GM13976 (cell line): ENCODE data around the gene MOB2.

Source experiments
- DNase-seq: peaks from one replicate; pipeline ENCODE4 v3.0.0; 2012; ENCODE audit warnings: low spot score
- CTCF ChIP-seq: IDR thresholded peaks from 2 replicates; pipeline ENCODE4 v1.5.1; 2012; ENCODE audit warnings: borderline replicate concordance, mild to moderate bottlenecking; ENCODE audit not compliant: insufficient read depth; ENCODE audit errors: extremely low read depth, missing control alignments, control extremely low read depth
- in situ Hi-C: fragments of 300-500 bp; cut with MboI; formaldehyde crosslinking; loops from one replicate; pipeline ENCODE4 v1.12.0; 2022; ENCODE audit warnings: low sequenced_read_pairs, mixed read lengths, inconsistent platforms; ENCODE audit not compliant: unreplicated experiment

Gene MOB2

GRCh38 chr11:1508491-1508891 lies 21.9 kb upstream of the MOB2 start:
- in situ Hi-C loops, result no loop called here
- TF ChIP-seq CTCF, result no peak
- DNase-seq, result no peak

GRCh38 chr11:1507381-1508140 lies 21.0 kb upstream of the MOB2 start:
- in situ Hi-C loops, result no loop called here
- no peak for DNase-seq
- no peak for TF ChIP-seq CTCF

DNA sequence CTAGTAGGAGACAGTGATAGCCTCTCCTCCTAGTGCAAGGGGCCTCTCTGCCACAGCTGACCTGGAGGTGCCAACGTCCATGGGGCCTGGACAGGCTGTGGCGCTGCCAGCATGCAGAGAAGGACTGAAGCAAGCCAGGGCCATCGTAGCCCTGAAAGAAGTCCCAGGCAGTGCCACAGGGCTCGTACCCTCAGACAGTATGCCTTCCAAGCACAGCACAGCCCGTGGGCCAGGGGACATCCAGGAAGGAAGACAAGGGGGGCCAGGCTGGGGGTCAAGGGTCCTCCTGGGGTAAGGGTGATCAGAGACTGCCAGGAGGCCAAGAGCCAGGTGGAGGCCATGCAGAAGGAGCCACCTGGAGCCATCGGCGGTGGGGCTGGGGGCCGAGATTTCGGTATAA lies 20.4 kb upstream of the MOB2 start:
- DNase-seq, result no peak
- in situ Hi-C loops, result no loop called here
- no peak for TF ChIP-seq CTCF

DNA sequence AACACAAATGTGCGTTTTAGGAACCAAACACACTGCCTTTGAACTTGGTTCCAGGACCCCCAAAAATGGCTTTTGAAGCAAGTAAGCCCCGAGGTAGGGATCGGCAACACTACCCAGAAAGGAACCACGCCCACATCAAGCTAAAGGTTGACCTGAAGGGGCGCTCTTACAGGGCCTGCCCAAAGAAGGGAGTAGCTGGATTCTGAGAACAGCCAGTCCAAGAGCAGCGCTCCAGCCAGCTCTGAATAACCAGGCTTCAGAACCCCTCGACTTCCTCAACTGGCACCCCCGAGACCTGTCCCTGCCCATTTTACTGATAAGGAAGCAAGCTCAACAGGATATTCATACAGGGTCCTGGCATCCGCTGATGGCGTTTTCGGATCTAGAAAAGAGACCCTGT lies 18.9 kb upstream of the MOB2 start:
- in situ Hi-C loops, result no loop called here
- TF ChIP-seq CTCF, result no peak
- DNase-seq, result no peak

- no peak for DNase-seq
- no peak for TF ChIP-seq CTCF
- in situ Hi-C loops, result no loop called here
Measured at GRCh38 chr11:1504581-1505290, 18.2 kb upstream of the MOB2 start.

GRCh38 chr11:1504138-1504537 lies 17.6 kb upstream of the MOB2 start:
- DNase-seq, result no peak
- in situ Hi-C loops, result no loop called here
- TF ChIP-seq CTCF, result no peak
